ENCODE results near the gene STX17.

DNA sequence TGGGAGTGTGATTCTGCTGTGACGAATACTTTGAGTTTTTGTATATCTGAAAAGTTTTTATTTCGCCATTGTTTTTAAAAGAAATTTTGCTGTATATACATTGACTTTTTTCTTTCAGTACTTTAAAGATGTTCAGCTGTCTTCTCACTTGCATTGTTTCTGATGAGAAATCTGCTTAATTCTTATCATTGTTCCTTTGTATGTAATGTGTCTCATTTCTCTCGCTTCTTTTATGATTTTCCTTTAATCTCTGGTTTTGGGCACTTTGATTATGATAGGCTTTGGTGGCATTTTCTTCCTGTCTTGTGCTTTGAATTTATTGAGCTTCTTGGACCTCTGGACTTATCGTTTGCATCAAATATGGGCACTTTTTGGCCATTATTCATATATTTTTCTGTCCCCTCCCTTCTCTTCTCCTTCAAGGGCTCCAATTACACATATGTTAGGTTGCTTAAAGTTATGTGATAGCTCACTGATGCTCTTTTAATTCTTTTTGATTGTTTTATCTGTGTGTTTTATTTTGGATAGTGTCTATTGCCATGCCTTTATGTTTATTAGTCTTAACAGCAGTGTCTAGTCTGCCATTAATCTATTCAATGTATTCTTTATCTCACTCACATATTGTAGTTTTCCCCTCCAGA, 30.6 kb downstream of the STX17 start:
- TF ChIP-seq CTCF (IDR thresholded peaks at IDR 0.05 in 2 of 3, conservative IDR thresholded peaks at IDR 0.05 in 1 of 3; ENCODE audit: borderline replicate concordance in 1 of 3, insufficient read depth in 1 of 3, low read depth in 2 of 3, low read length in 2 of 3): no peak
- no peak for TF ChIP-seq SIN3A (IDR thresholded peaks at IDR 0.05; ENCODE audit: low read depth)
- no peak for TF ChIP-seq EZH2 (IDR thresholded peaks at IDR 0.05)
- TF ChIP-seq, protein P1, sequence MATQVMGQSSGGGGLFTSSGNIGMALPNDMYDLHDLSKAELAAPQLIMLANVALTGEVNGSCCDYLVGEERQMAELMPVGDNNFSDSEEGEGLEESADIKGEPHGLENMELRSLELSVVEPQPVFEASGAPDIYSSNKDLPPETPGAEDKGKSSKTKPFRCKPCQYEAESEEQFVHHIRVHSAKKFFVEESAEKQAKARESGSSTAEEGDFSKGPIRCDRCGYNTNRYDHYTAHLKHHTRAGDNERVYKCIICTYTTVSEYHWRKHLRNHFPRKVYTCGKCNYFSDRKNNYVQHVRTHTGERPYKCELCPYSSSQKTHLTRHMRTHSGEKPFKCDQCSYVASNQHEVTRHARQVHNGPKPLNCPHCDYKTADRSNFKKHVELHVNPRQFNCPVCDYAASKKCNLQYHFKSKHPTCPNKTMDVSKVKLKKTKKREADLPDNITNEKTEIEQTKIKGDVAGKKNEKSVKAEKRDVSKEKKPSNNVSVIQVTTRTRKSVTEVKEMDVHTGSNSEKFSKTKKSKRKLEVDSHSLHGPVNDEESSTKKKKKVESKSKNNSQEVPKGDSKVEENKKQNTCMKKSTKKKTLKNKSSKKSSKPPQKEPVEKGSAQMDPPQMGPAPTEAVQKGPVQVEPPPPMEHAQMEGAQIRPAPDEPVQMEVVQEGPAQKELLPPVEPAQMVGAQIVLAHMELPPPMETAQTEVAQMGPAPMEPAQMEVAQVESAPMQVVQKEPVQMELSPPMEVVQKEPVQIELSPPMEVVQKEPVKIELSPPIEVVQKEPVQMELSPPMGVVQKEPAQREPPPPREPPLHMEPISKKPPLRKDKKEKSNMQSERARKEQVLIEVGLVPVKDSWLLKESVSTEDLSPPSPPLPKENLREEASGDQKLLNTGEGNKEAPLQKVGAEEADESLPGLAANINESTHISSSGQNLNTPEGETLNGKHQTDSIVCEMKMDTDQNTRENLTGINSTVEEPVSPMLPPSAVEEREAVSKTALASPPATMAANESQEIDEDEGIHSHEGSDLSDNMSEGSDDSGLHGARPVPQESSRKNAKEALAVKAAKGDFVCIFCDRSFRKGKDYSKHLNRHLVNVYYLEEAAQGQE (IDR thresholded peaks at IDR 0.05; ENCODE audit: low read depth): no peak
- TF ChIP-seq, protein P2, sequence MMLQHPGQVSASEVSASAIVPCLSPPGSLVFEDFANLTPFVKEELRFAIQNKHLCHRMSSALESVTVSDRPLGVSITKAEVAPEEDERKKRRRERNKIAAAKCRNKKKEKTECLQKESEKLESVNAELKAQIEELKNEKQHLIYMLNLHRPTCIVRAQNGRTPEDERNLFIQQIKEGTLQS (IDR thresholded peaks at IDR 0.05): no peak
- no peak for TF ChIP-seq FOSL1 (IDR thresholded peaks at IDR 0.05; ENCODE audit: low read depth)
- TF ChIP-seq CEBPB (IDR thresholded peaks at IDR 0.05; ENCODE audit: low read depth): no peak
- no peak for TF ChIP-seq EZH2phosphoT487 (IDR thresholded peaks at IDR 0.05; ENCODE audit: borderline replicate concordance)
- no peak for TF ChIP-seq ZNF274 (IDR thresholded peaks at IDR 0.05; ENCODE audit: low read depth, low read length)
